ENCODE measurements around the gene PLEKHG1. TPM values are rescaled to one million over a fixed set of nuclear protein-coding genes. Genes with fewer than 3 reads are reported as not detected.

PLEKHG1 gene
- total and polyA plus RNA-seq, 2 of the 13 experiments (the other 11 are each of a cell fraction or from before 2014, with no cell fraction given), result 0.03 to 0.04 TPM

- TF ChIP-seq ZNF614 (CRISPR knock-in tag; IDR thresholded peaks at IDR 0.05; ENCODE audit: borderline replicate concordance) (no peak), ZSCAN25 (CRISPR knock-in tag; IDR thresholded peaks at IDR 0.05) (peak; percentile 96), ZNF777 (CRISPR knock-in tag; IDR thresholded peaks at IDR 0.05) (peak; percentile 82; the same call in 1 of the 2 replicates), RFX1 (IDR thresholded peaks at IDR 0.05) (no peak), MAFF (IDR thresholded peaks at IDR 0.05; ENCODE audit: low read depth, low read length) (0 out of 2 replicates have a peak, but pooled peaks have one; percentile 11), PLSCR1 (CRISPR knock-in tag; IDR thresholded peaks at IDR 0.05; ENCODE audit: borderline replicate concordance) (no peak), E2F1 (CRISPR knock-in tag; IDR thresholded peaks at IDR 0.05) (no peak), SMAD3 (CRISPR knock-in tag; IDR thresholded peaks at IDR 0.05) (no peak), ZKSCAN1 (IDR thresholded peaks at IDR 0.05; ENCODE audit: low read length) (no peak), ZNF451 (CRISPR knock-in tag; IDR thresholded peaks at IDR 0.05) (no peak)
These were observed at the start of gene PLEKHG1 (continued) for GRCh38 chr6:150599199-150600009.

- H3K27me3 ChIP-seq (ENCODE audit: control insufficient read depth in 1 of 2, insufficient read depth in 2 of 2, low read length in 2 of 2), result no peaks in the 10 kb centered on the region; a peak in 2 of 5 replicates
- no TSS peak for BruUV-seq (replicated peaks)
- no peak overlapping the region for H3K4me2 ChIP-seq (ENCODE audit: low read depth, low read length)
- no peak for ATAC-seq
- H4K20me1 ChIP-seq (ENCODE audit: insufficient read depth, low read length), result no peaks in the 10 kb centered on the region
- H3K27ac ChIP-seq (ENCODE audit: extremely low read length, insufficient read depth, low read length), result no peak overlapping the region
- H3K9me3 ChIP-seq (ENCODE audit: low read length), result no peaks in the 10 kb centered on the region
- 47% methylated on average over 5 of the region's 5 CpGs for WGBS (ENCODE audit: low lambda C conversion rate)
- in situ Hi-C loops (cut with HindIII; ENCODE audit: extremely low pct_ligation_motif_present, low pct_unique_long_range_greater_than_20kb) (no loop called here), intact Hi-C loops (cut with micrococcal nuclease; ENCODE audit: unreplicated experiment) (no loop called here)
- no peak overlapping the region for H3K9ac ChIP-seq (ENCODE audit: insufficient read depth, low read depth, low read length)
- H3K36me3 ChIP-seq (replicated peaks in 1 of 2; ENCODE audit: control insufficient read depth in 1 of 2, insufficient read depth in 2 of 2, low read length in 2 of 2), result no peaks in the 10 kb centered on the region
- DNase-seq (ENCODE audit: low spot score), result no peak
- H3K4me1 ChIP-seq (ENCODE audit: insufficient read depth, low read length), result peaks cover 30% of the 10 kb centered on the region
- ChIA-PET CTCF (ENCODE audit: low intra/inter-chr PET ratio, low total read pairs) (no interaction called here), POLR2A (no interaction called here)
- no peaks in the 10 kb centered on the region for H3K79me2 ChIP-seq (ENCODE audit: insufficient read depth, low read length)
- FAIRE-seq, result no peak
- H3K4me3 ChIP-seq (replicated peaks in 1 of 3; ENCODE audit: insufficient read depth in 1 of 3, low read depth in 2 of 3, low read length in 3 of 3), result no peak overlapping the region
- H2AFZ ChIP-seq (ENCODE audit: low read length), result no peak overlapping the region
- TF ChIP-seq MTF1 (CRISPR knock-in tag; IDR thresholded peaks at IDR 0.05), result no peak
- TF ChIP-seq SRY (CRISPR knock-in tag; IDR thresholded peaks at IDR 0.05), result no peak
- no peak for TF ChIP-seq ZNF552 (CRISPR knock-in tag; IDR thresholded peaks at IDR 0.05; ENCODE audit: borderline replicate concordance)
- no peak for TF ChIP-seq CEBPB (IDR thresholded peaks at IDR 0.05; ENCODE audit: borderline replicate concordance, low read depth, low read length)
- no peak for TF ChIP-seq HIC2 (CRISPR knock-in tag; IDR thresholded peaks at IDR 0.05; ENCODE audit: low read depth)
- no peak for TF ChIP-seq NONO (IDR thresholded peaks at IDR 0.05)
- TF ChIP-seq NONO (CRISPR knock-in tag; conservative IDR thresholded peaks at IDR 0.05), result no peak
- no peak for TF ChIP-seq TSC22D2 (CRISPR knock-in tag; IDR thresholded peaks at IDR 0.05; ENCODE audit: borderline replicate concordance)
- no peak for TF ChIP-seq ATF4 (CRISPR knock-in tag; IDR thresholded peaks at IDR 0.05)
- no peak for TF ChIP-seq TOE1 (CRISPR knock-in tag; IDR thresholded peaks at IDR 0.05)
- no peak for TF ChIP-seq ZNF777 (CRISPR knock-in tag; IDR thresholded peaks at IDR 0.05)
- no peak for TF ChIP-seq SATB2 (CRISPR knock-in tag; IDR thresholded peaks at IDR 0.05)
These were observed 49.4 kb upstream of the PLEKHG1 start for GRCh38 chr6:150550244-150550643.

All from HepG2 (cell line).